Measurements from ENCODE around the gene PRRG4.
"Not testable (repeated sequence)": the region's sequence is repeated elsewhere in the genome, so short reads cannot be mapped to it uniquely, and the experiment has no call there.

PRRG4 gene

DNA sequence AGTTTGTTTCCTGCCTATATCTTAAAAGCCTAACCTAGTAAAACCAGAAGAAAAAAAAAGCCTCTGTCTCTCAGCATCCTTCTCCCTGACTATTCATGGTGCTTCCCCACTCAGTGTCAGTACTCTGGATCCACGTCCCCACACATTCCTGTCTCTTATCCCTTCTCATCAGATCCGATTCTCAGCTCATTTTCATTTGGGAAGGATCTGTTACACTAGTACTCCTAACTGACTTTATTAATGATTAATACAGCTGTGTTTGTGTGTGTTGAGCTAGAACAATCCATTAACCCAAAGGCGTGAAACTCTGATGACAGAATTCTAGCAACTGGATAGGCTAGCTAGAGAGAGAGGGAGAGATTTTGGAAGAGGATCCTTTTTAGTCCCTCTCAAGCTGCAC lies 1.5 kb downstream of the PRRG4 start:
- no peak for FAIRE-seq

DNA sequence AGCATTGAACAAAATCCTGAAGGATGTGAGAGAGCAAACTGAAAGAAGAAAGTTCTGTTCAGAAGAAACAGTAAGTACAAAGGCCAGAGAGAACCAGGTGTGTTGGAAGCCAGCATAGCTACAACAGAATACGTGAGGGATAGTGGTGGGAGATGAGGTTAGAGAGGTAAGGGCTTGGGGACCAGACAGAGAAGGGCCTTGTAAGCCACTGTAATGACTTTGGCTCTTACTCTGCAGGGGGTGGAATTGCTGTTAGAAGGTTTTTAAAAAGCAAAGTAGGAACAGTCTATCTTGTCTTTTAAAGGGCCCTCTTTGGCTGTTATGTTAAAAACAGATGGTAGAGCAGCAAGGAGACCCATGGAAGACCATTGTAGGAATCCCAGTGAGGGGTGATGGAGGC lies 4.2 kb downstream of the PRRG4 start:
- no peak for FAIRE-seq

DNA sequence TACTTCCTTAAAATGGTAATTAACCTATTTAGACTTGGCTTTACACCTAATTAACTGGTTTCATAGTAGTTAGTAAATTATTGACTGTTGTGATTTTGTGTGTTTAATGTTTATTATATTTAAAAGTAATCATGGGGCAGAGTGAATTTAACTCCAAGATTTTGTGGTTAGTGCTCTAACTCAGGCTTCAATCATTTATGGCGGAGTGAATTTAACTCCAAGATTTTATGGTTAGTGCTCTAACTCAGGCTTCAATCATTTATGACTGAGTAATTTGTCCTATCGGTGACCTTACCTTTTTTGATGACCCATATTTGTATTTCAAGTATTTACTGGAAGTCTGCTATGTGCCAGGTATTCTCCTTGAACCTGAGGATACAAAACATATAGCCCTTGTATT lies 7.2 kb downstream of the PRRG4 start:
- FAIRE-seq = no peak

DNA sequence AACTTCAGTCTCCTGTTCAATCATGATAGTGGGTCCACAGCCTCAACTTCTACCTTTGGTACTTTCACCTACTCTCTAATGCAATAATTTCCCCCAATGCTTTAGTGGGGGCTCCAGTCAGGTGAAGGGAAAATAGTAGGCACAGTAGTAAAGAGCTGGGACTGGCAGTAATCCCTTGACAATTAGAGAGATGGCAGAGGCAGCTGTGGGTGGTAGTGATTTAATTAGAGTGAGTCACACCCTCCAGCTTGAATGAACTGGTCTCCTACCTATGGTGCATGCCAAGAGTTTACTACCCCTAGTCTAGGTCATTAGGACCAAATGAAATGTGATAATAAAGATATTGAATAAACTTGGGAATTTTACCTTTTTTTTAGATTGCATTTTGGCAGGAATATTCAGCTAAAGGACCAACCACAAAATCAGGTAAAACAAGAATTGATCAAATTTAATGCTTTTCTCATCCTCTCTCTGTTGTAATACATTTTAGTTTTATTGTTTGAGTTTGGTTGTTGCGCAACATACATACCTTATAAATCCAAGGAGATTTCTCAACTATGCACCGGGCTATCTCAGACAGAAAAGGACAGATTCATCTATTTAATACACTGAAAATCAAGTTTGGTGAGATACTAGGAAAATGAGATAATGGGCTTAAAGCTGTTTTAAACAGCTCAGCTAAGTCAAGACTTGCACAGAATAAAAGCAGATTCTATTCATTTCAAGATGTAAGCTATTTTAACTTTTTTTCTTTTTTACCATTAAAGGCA lies 9.0 kb downstream of the PRRG4 start:
- FAIRE-seq = no peak

DNA sequence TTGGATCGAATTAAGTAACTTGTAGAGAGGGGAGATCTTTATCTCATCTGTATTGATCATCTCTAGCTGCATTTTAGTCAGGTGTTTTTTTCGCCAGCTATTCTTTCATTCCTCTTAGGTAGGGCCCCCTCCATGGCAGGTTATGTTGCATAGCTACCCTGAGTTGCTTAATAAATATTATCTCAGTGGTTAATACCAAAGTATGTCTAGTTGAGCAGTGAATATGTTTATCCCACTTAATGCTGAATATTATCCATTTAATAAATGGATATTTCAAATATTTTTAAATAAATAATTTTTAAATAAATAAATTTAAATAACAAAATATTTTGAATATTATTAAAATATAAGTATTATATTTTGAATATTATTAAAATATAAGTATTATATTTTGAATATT lies 9.6 kb downstream of the PRRG4 start:
- no peak for FAIRE-seq

DNA sequence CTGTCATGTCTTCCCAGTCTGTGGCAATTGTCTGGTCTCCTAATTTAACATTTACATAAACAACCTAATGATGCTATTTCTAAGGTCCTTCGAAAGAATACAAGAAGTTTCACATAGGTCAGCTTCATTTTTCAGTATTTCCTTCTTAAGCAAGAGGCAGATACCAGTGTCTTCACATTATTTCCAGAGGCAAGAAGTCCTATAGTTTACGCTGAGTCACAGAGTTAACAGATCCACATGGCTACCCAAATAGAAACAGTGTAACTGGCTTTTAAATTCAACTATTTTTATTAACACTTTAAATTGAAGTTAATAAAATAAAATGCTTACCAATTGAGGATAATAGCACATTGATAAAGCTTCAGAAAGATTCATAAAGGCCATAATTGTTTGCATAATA lies 10.9 kb downstream of the PRRG4 start:
- no peak for FAIRE-seq

DNA sequence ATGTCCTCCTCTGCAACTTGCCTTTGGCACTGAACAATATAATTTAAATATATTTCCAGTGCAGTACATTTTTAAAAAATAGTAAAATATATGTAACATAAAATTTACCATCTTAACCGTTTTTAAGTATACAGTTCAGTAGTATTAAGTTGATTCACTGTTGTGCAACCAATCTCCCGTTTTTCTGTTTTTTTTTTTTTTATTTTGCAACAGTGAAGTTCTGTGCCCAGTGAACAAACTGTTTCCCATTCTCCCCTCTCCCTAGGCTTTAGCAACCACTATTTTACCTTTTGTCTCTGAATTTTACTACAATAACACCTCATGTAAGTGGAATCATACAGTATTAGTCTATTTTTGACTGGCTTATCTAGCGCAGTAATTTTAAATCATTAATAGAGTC lies 13.8 kb downstream of the PRRG4 start:
- no peak for FAIRE-seq

DNA sequence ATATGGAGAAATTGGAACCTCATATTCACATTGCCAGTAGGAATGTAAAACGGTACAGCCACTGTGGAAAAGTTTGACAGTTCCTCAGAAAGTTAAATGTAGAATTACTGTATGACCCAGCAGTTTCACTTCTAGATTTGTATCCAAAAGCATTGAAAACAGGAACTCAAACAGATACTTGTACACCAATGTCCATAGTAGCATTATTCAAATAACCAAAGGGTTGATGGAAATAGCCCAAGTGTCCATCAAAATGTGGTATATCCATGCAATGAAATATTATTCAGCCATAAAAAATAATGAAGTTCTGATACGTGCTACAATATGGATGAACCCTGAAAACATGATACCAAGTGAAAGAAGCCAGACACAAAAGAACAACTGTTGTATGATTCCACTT lies 17.8 kb downstream of the PRRG4 start:
- FAIRE-seq = no peak

DNA sequence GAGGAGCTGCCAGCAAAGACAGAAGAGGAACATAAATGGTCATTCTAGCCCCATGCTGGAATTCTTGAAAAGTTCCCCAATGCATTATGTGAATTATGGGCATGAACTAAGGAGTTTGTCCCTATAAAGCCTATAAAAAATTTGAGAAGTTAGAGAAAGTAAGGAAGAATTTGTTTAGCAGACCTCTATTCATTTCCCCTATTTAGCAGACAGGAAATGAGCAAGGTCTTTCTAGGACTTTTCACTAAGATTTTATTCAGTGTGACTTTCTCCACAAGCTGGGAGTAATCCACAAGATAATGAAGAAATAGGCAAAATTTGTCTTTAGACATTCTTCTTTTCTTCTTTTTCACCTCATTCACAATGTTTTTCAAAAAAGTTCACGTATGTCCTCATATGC lies 20.0 kb downstream of the PRRG4 start:
- FAIRE-seq = no peak

DNA sequence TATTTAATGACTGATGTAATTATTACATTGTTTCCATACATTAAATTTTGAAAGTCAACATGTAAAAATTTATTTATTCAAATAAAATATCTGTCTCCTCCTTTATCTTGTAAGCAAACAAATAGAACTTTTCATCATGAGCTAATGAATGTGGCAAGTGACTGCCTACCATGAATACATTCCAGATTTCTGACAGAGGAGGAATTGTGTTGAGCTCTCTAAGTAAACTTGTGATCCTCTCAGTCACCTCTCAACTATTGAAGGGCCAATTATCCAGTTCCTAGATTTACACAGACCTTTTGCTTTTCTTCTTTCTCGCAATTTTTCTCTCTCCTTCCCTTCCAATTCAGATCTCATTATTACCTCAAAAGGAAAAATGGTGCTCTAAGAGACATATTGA lies 21.5 kb downstream of the PRRG4 start:
- FAIRE-seq = no peak

DNA sequence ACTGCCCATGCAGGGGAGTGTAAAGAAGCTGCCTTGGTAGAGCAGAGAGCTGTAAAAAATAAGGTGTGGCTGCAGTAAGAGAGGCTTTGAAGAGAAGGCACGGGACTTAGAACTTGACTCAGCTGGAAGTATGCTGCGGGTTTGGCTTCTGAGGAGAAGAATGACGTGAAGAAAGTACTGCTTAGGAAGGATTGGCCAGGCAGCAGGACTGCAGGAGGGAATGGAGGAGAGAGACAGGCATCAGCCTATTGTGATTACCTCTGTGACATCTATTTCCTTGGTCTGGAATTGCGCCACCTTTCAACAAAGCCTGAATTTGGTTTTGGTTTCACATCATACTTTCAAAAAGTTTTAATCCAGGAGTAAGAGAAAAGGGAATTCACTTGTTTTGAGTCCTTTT lies 22.5 kb downstream of the PRRG4 start:
- FAIRE-seq = no peak

DNA sequence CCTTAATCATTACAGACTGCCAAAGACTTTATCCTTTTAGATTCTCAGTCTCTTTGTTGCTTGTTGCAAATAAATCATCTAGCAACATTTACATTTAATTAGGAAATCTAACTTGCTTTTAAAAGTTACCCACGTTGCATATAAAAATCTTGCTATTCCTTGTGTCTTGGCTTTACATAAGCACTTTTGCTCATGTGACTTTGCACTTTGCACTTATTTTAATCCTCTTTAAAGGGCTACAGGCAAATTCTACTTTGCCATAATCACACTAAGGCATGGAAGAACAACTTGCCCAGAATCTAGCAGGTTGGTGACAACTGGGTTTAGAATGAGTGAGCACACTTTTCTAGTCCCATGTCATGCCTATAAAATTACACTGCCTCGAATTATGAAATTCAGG lies 25.9 kb downstream of the PRRG4 start:
- FAIRE-seq = no peak

DNA sequence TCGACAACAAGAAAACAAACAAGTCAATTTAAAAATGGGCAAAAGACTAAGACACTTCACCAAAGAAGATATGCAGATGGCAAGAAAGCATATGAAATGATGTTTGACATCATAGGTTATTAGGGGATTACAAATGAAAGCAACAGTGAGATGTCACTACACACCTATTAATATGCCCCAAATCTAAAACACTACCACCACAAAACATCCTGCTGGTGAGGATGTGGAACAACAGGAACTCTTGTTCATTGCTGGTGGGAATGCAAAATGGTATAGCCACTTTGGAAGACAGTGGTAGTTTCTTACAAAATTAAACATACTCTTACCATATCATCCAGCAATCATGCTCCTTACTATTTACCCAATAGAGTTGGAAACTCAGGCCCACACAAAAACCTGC lies 29.0 kb downstream of the PRRG4 start:
- FAIRE-seq = no peak

DNA sequence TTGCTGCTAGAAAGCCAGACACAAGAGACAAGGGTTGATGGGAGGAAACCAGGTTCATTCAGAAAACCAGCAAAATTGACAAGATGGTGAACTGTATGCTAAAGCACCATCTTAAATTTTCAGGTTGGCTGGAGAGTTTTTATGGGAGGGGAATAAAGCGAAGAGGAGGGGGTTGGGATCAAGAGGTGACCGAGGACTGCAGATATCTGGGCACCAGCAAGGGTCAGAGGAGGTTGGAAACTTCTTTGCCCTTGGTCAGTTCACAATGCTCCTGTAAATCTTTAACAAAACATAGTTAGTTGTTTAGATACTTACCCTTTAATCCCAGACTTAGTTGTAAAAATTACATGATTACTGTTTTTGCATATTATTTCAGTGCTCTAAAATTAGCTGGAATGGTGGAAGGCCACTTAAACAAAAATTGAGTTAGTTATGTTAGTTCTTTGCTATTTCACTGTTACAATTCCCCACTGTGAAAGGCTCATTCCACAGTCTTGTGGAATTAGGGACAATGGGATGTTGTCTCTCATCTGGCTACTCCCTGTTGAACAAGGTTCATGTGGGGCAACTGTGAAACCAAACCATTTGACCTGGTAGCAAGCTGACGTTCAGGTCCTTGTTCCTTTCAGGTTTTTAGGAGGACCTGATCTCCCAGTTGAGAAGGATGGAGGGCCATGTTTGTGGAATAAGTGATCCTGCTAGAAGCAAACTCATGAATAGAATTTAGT lies 32.3 kb downstream of the PRRG4 start:
- no peak for FAIRE-seq

DNA sequence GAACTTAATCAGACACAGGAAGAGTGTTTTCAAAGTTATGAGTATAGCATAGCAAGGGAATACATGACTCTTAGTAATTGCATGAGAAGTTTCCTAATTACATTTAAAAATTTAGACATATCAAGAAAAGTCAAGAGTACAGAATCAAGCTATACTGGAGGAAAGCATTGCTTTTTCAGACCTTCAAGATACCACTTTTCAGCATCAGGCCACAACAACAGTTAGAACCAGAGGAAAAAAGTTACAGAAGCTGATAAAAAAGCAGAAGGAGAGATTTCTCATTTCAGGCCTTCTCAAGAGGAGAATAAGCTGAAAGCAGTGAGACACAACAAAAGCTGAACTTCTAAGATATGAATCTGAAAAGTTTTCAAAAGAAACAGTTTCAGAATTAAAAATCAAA lies 34.8 kb downstream of the PRRG4 start:
- FAIRE-seq = no peak

DNA sequence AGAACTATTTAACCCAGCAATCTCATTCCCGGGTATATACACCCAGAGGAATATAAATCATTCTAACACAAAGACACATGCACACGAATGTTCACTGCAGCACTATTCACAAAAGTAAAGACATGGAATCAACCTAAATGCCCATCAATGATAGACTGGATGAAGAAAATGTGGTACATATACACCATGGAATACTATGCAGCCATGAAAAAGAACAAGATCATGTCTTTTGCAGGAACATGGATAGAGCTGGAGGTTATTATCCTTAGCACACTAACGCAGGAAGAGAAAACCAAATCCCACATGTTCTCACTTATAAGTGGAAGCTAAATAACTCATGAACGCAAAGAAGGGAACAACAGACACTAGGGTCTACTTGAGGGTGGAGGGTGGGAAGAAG lies 39.0 kb downstream of the PRRG4 start:
- FAIRE-seq = not testable (repeated sequence)

DNA sequence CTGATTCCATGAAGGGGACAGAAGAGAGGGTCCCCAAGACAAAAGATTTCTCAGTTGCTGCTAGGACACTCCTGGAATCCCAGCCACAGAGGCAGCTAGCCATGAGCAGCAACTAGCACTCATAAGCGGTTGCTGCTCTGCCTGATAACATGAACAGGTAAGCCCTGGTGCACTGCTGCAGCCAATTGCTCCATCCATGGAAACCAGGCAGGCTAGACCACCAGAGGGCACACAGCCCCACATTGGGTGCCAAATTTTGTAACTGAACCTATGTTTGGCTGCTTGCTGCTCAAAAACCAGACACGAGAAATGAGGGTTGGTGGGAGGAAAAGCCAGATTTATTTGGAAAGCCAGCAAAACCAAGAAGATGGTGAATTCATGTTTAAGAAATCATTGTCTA lies 40.9 kb downstream of the PRRG4 start:
- FAIRE-seq = no peak

DNA sequence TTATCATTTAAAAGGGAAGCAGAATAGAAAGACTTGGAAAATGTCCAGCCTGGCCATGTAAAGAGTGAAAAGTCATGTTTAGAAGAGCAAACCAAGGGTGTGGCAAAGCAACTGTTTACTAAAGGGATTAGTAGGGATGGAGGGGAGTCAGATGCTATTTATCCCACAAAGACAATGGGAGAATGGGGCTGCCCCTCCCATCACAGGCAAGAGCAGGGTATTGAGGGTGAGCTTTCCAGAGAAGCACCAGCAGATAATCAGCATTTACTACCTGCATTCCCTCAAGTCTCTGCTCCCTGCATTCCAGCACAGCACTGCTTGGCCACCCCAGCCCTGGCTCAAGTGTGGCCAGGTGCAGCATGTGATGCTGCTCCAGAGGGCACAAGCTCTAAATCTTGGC lies 44.4 kb downstream of the PRRG4 start:
- no peak for FAIRE-seq

DNA sequence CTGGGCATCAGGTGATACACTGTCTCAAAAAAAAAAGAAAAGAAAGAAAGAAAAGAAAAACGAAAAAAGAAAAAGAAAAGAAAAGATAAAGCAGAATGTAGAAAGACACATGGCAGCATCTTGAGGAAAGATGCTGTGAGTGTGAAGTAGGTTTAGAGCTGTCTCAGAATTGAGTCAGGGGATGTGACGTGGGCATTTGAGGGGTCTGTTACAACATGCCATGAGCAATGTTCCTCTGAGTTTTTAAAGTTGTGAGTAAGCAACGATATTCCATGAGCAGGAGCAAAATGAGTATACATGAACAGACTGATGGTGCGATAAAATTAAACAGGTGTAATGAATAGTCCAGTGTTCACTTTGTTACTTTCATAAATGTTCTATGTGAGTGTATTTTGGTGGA lies 51.6 kb downstream of the PRRG4 start:
- FAIRE-seq = no peak

DNA sequence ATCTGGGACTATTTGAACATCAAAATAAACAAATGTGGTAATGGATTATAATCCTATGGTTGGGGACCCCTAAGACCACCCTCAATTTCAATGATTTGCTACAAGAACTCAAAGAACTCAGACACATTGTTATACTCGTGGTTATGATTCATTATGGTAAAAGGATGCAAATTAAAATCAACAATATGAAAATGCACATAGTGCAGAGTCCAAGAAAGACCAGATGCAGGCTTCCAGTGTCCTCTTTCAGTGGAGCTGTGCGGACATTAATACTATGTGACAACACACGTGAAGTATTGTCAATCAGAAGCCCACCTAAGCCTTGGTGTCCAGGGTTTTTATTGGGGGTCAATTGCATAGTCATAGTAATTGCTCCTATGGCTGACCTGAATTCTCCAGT lies 53.7 kb downstream of the PRRG4 start:
- no peak for FAIRE-seq

DNA sequence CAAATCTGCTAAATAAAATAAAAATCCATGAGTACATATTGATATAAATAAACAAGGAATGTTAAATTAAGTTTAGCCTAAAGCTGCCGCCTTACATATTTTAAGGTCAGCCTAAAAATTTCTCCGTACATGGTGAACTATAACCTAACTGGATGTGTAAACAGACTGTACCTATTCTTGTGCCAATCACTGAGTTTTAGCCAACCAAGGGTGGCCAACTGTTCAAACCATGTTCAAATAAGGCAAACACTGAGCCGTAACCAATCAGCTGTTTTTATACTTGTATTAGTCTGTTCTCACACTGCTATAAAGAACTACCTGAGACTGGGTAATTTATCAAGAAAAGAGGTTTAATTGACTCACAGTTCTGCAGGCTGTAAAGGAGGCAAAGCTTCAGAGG lies 54.3 kb downstream of the PRRG4 start:
- no peak for FAIRE-seq

DNA sequence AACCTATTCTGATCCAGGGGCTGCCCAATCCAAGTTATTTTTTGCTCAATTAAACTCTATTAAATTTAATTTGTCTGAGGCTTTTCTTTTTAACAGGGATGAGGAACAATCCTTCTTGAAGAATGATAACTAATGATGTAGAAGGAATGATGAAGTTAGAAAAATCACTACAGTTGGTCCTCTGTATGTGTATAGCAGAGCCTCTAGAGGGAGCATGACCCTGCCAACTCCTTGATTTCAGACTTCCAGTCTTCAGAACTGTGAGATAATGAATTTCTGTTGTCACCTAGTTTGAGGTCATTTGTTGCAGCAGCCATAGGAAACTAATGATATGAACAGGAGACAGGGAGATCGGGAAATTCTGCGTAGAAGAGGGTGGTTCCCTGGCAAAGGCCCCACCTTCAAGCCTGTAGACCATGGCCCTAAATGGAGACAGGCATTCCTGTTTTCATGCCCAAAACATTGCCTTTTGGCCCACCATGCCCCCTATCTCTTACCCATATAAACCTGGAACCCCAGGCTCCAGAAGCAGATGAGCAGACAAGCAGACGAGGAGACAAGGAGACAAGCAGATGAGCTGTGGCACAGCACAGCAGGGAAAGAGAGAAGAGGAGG lies 55.1 kb downstream of the PRRG4 start:
- FAIRE-seq = no peak

DNA sequence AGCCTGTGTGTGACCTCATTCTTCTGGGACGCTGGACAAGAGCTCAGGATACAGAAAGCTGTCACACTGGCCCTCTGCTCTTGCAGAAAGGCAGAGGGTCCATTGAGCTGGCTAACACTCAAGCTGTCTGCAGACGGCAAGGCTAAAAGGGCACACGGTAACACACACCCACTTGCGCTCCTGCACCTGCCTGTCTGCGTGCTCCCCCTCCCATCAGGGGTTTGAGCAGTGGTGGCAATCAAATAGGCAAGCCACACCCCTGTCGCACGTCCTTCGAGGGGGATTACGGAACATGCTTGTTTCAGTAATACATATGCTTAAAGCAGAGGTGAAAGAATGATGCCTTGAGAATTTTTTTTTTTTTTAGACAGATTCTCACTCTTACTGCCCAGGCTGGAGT lies 55.8 kb downstream of the PRRG4 start:
- no peak for FAIRE-seq

DNA sequence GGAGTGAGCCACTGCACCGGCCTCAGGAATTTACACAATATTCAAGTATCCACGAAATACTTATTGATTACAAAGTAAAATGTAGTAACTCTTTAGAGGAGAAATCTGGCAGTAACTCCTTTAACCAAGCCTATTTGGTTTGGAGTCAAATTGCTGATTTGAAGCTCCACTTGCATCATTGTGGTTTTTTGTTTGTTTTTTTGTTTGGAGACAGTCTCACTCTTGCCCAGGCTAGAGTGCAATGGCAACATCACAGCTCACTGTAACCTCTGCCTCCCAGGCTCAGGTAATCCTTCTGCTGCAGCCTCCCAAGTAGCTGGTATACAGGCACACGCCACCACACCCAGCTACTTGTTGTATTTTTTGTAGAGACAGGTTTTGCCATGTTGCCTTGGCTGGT lies 56.5 kb downstream of the PRRG4 start:
- FAIRE-seq = no peak
